Osteocyte (in vitro differentiated cells): ENCODE measurements around the gene TEX26. TPM values are rescaled to one million over a fixed set of nuclear protein-coding genes. Genes with fewer than 3 reads are reported as not detected.

Source experiments
- DNase-seq: peaks from one replicate; pipeline ENCODE4 v3.0.0; 2021; ENCODE audit warnings: mixed read lengths; ENCODE audit not compliant: unreplicated experiment; ENCODE audit errors: extremely low spot score
- H3K27ac Mint-ChIP-seq: one replicate; pipeline ENCODE4 v1.8.0; 2021; ENCODE audit warnings: mild to moderate bottlenecking, mixed read lengths; ENCODE audit not compliant: unreplicated experiment
- H3K27me3 Mint-ChIP-seq: one replicate; pipeline ENCODE4 v1.8.0; 2021; ENCODE audit warnings: mixed read lengths; ENCODE audit not compliant: unreplicated experiment
- H3K36me3 Mint-ChIP-seq: one replicate; pipeline ENCODE4 v1.8.0; 2021; ENCODE audit warnings: mixed read lengths; ENCODE audit not compliant: unreplicated experiment
- H3K4me1 Mint-ChIP-seq: one replicate; pipeline ENCODE4 v1.8.0; 2021; ENCODE audit warnings: mixed read lengths; ENCODE audit not compliant: unreplicated experiment
- H3K4me3 Mint-ChIP-seq: one replicate; pipeline ENCODE4 v1.8.0; 2021; ENCODE audit warnings: mild to moderate bottlenecking, moderate library complexity, mixed read lengths; ENCODE audit not compliant: unreplicated experiment
- H3K9me3 Mint-ChIP-seq: one replicate; pipeline ENCODE4 v1.8.0; 2021; ENCODE audit warnings: mixed read lengths; ENCODE audit not compliant: unreplicated experiment
- CTCF ChIP-seq: fragments of 200-600 bp; sonication (generic); IDR thresholded peaks from 2 replicates; pipeline ENCODE4 v1.5.0; 2021; ENCODE audit warnings: antibody characterized with exemption, mild to moderate bottlenecking, moderate library complexity
- total RNA-seq: library from RNA; stranded (reverse); gene quantifications from 2 replicates; pipeline ENCODE4 v1.2.1, GENCODE V29; 2021

TEX26 gene
- total RNA-seq, 1 donor from 2014 or later, result not detected

GRCh38 chr13:30904043-30904442 lies 28.4 kb upstream of the TEX26 start:
- Mint-ChIP-seq H3K36me3 (no peaks in the 10 kb centered on the region), H3K4me1 (peaks cover 55% of the 10 kb centered on the region), H3K9me3 (no peaks in the 10 kb centered on the region), H3K27me3 (no peaks in the 10 kb centered on the region), H3K4me3 (no peak overlapping the region), H3K27ac (no peak overlapping the region)
- no peak for DNase-seq
- no peak for TF ChIP-seq CTCF

GRCh38 chr13:30905932-30906383 lies 26.5 kb upstream of the TEX26 start, which contains the start of gene MEDAG:
MEDAG (plus strand) TSS chr13:30906271; CDS start chr13:30906516, 245 bp downstream.
- H3K4me3 Mint-ChIP-seq, result peak within 1 kb of the TSS; percentile 23
- peaks cover 39% of the 10 kb centered on the region for H3K4me1 Mint-ChIP-seq
- no peaks in the 10 kb centered on the region for H3K9me3 Mint-ChIP-seq
- H3K36me3 Mint-ChIP-seq, result no peaks in the 10 kb centered on the region
- no peak for DNase-seq
- no peaks in the 10 kb centered on the region for H3K27me3 Mint-ChIP-seq
- no peak for TF ChIP-seq CTCF
- peak within 1 kb of the TSS; percentile 78 for H3K27ac Mint-ChIP-seq

DNA sequence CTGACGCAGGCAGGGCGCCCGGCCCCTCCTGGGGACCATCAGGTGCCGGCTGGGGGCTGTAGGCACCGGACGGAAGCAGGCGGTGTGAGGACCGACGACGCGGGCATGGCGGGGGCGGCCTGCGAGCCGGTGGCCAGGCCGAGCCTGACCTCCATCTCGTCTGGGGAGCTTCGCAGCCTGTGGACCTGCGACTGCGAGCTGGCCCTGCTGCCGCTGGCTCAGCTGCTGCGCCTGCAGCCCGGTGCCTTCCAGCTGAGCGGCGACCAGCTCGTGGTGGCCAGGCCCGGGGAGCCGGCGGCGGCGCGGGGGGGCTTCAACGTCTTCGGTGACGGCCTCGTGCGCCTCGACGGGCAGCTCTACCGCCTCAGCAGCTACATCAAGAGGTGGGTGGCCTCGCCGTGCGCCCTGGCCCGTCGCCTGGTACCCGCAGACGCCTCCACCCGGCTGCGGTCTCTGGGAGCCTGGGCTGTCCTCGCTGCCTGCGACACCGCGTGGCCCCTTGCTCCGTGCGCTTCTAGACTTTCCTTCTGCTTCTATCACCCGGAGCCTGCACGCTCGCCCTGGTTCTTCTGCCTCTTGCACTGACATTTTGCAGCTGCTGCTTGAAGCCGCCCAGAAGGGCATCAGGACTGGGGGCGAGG lies 25.9 kb upstream of the TEX26 start:
- H3K4me1 Mint-ChIP-seq, result peaks cover 37% of the 10 kb centered on the region
- H3K27ac Mint-ChIP-seq, result peak overlapping the region; percentile 78
- H3K9me3 Mint-ChIP-seq, result no peaks in the 10 kb centered on the region
- H3K36me3 Mint-ChIP-seq, result no peaks in the 10 kb centered on the region
- H3K27me3 Mint-ChIP-seq, result no peaks in the 10 kb centered on the region
- no peak for DNase-seq
- no peak overlapping the region for H3K4me3 Mint-ChIP-seq
- TF ChIP-seq CTCF, result no peak

DNA sequence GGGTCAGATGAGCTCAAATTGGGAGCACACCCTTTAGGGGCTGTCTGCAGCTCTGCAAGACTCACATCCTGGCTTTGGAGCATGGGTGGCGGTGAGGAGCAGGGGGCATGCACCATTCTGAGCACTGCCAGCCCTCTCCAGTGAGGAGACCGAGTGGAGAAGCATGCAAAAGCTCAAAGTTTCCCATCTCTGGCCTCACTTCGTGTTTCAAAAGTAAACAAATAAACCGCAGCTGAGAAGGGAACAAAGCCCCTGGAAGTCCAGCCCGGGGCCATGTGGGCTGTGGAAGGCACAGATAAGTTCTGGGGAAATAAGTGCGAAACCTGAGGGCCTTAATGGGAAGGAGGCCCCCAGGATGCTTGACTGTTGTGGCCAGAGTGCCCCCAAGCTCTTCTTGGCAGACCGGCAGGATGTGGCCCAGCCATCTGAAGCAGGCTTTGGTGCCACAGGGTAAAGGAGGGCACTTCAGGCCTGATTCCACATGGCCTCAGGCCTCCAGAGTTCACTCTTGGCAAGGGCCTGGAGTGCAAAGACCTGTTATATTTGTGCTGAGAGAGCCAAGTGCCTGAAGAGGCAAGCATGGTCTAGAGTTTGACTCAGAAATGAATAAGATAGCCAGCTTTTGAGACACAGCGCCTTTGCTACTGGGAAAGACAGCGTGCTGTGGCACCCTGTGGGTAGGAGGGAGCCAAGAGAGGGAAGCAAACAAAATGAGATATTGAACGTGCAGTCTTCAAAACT lies 25.2 kb upstream of the TEX26 start:
- Mint-ChIP-seq H3K4me1 (peaks cover 37% of the 10 kb centered on the region), H3K4me3 (peak overlapping the region; percentile 23), H3K27me3 (no peaks in the 10 kb centered on the region), H3K9me3 (no peaks in the 10 kb centered on the region), H3K36me3 (no peaks in the 10 kb centered on the region), H3K27ac (peak overlapping the region; percentile 78)
- DNase-seq, result no peak
- TF ChIP-seq CTCF, result no peak

DNA sequence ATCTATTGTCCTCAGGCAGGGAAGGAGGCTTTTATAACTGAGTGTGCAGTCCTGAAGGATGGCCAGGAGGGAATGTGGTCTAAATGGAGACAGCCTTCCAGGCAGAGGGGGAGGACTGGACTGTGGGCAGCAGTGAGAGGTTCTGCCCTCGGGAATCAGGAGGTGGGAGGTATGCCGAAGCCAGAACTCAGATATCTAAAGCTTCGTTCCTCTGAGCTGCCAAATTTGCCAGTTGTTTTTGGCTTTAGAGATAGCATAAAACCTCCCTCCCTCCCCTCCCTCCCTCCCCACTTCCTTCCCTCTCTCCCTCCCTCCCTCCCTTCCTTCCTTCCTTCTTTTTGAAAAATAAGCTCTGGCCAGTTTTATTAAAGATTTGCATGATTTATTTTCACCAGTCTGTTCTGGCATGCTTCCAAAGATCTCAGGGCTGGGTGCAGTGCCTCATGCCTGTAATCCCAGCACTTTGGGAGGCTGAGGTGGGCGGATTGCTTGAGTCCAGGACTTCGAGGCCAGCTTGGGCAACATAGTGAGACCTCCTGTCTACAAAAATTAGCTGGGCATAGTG lies 24.0 kb upstream of the TEX26 start:
- no peak for TF ChIP-seq CTCF
- Mint-ChIP-seq H3K9me3 (no peaks in the 10 kb centered on the region), H3K27ac (peak overlapping the region; percentile 66), H3K27me3 (no peaks in the 10 kb centered on the region), H3K4me3 (no peak overlapping the region), H3K36me3 (no peaks in the 10 kb centered on the region), H3K4me1 (peaks cover 37% of the 10 kb centered on the region)
- no peak for DNase-seq
